SW 1271 (cell line): Measurements from ENCODE around the gene PTPRG.

ENCODE experiments used
- DNase-seq, 2 experiments: peaks; one replicate each; lab custom pipeline; 2025; lab: John Stamatoyannopoulos, UW

The PTPRG gene

GRCh38 chr3:61967019-61967418 is 405.6 kb downstream of the PTPRG start:
- DNase-seq: no peak

DNA sequence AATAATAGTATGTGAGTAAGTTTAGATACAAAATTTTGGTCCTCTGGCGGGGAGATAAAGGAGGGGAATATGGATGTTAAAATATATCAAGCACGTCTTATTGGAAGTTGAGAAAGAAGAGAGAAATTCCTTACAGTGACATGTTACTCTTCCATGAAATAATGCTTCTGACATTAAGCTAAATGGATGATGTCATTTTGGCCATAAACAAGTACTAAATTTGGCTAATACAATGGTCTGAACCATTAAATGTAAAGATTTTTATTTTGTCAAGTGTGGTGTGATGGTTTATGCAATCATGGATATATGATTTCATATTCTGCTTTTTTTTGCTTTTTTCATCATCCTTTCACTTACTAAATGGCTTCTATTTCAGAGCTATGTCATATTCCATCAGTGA is 406.6 kb downstream of the PTPRG start:
- no peak for DNase-seq

DNA sequence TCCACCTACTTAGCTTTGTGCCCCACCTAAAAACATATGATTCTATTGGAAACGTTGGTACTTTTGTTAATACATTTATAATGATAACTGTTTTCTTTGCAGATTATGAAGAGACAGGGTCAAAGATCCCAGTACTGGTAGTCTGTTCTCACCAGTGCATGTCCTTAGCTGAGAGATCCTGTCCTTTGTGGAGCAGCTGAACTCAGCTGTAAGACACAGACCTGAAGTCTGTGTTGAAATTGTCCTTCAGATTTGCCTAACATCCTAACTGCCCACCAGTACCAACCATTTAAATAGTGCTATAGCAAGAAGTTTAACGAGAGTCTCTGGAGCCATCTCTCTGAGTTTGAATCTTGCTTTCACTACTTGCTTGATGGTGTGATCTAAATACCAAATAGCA is 413.3 kb downstream of the PTPRG start:
- DNase-seq: no peak

DNA sequence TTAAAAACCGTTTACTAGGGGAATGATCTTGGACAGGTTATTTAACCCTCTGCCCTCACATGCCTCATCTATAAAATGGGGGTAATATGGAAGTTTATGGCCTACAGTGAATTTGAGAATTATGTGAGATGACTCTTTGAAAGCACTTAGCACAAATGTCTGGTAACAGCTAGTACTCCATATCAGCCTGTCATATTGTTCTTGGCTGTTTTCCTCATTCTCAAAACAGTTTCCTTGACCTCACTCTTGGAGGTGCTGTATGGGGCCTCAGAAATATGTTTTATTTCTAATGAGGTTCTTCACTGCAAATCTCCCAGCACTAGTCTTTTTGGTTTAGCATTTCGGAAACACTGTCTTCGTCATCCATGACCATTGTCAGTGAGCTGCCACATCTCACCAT is 413.8 kb downstream of the PTPRG start:
- no peak for DNase-seq

- DNase-seq: no peak
Observed at GRCh38 chr3:61975936-61976335, 414.6 kb downstream of the PTPRG start.

DNA sequence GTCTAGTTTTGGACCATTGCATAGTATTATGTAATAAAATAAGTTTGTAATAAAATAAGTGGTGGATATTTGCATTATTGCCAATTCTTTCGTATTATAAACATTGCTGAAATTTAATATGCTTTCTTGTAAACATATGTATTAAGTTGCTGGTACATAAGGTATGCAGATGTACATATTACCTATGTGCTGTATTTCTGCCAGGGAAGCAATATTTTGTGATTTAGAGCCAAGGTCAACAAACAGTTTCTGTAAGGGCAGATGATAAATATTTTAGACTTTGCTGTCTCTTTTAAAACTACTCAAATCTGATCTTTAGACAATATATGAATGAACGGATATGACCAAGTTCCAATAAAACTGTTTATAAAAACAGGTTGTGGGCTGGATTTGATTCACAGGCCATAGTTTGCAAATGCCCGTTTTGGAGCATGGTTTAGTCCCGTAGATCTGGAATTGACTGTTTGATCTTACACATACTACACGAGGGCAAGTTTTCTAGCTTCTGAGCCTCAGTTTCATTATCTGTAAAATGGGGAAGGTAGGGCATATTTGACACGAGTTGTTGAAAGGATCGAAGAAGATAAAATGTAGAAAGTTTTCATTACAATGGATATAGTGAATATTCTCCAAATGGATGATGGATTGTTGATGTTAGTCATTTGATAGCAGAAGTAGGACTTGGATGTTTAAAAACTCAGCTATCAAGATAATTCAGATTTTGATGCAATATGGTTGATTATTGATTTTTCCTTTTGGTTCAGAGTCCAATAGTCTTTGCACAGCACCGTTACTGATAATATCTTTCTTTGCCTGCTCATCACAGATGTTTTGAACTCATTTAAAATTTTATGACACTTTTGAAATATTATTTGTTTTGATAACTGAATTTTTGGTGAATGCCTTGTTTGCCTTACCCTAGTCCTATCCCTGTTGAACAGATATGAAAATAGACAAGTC is 417.4 kb downstream of the PTPRG start:
- no peak for DNase-seq

- DNase-seq: no peak
Observed at GRCh38 chr3:61979638-61980037, 418.3 kb downstream of the PTPRG start.

- DNase-seq: no peak
Observed at GRCh38 chr3:61980041-61980440, 418.7 kb downstream of the PTPRG start.

GRCh38 chr3:61981060-61981459 is 419.7 kb downstream of the PTPRG start:
- DNase-seq: no peak

DNA sequence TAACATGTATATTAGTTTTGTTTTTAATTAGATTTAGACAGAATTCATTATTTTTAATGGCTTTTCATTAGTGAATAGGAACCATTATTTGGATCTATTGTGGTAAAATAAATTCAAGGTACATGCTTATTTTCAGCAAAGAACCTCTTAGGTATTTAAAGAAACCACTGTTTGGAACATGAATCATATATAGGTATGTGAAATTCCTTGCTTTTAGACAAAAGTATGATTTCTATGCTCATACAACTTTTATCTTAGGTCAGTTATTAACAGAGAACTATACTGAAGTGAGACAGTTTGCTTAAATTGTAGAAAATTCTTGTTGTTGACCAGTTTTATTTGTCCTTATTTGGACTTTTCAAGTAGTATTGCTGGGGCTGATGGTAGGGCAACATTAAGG is 422.1 kb downstream of the PTPRG start:
- no peak for DNase-seq

DNA sequence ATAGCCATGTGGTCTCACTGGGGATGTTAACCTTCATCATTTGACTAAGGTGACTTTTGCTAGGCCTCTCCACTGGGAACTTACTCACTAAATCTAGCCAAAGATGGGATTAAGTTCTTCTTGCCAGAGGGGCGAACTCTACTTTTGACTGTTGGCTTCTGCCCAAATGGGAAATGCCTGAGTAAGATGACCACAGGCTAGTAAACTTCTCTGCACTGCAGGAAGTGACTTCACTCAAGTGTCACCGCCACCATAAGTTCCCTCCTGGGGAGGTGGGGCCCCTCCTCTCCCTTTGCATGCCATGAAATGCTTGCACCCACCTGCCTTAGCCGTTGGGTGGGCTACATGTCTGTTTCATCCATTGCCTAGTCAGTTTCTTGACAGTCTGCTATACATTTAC is 423.6 kb downstream of the PTPRG start:
- no peak for DNase-seq

DNA sequence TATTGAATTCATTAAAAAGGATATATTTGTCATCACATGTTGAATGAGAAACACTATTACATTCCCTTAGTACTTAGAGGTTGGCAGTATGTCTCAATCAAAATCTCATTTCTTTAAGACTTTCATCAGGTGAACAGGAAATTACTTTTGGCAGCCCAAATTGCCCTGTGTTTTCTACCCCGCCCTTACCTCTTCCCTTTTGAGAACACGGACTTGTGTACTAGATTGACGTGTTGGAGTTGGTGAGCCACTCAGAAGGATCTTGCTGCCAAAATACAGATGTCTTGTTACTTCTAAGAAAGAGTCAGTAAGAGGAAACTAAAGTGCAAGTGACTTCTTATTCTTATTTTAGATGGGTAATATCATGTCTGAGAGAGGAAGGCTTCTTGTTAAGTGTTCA is 425.1 kb downstream of the PTPRG start:
- DNase-seq: no peak

- DNase-seq: no peak
Observed at GRCh38 chr3:61989681-61990080, 428.3 kb downstream of the PTPRG start.

DNA sequence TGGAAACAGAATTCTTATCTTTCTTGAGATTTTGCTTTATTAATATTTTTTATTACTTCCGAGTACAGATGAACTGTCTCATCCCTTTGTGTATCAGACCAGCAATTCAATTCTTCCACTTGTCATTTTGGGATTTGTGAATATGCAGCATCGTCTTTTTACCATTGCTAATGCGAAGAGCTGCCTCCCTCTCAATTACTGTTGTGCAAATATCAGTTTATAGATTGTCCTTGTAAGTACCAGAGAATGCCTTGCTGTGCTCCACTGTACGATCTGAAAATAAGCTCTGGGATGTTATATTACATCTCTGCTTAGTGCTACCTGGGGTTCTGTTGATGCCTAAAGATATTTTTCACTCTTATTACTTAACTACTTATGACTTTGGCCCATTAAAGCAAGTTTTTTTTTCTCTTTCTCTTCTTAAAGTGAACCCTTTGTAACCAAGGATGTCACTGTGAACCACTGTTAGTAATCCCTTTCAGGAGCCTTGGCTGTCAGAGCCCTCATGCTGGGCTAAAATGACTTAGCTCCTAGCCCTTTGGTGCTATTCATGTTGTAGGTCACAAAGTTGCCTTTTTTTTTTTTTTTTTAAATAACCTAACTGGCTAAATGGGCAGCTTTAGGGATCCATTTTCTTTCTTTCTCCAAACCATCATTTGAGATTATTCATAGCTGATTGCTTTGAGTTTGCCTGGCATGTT is 429.1 kb downstream of the PTPRG start:
- DNase-seq: no peak

DNA sequence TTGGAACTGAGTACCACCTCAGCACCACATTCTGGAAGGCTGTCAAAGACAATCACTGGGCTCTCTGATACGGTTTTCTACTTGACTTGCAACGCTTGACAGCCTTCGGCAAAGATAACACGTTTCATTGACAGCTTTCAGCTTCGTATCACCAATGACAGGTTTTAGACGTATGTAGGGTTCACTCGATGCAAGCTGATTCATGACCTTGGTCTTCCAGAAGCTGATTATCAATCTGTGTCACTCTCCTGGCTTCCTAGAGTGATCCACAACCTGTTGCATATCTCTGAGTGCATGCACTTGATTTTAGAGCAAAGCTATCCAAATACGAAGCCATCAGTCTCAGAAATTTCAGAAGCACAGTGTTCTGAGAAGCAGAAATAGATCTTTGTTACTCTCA is 430.3 kb downstream of the PTPRG start:
- DNase-seq: no peak

DNA sequence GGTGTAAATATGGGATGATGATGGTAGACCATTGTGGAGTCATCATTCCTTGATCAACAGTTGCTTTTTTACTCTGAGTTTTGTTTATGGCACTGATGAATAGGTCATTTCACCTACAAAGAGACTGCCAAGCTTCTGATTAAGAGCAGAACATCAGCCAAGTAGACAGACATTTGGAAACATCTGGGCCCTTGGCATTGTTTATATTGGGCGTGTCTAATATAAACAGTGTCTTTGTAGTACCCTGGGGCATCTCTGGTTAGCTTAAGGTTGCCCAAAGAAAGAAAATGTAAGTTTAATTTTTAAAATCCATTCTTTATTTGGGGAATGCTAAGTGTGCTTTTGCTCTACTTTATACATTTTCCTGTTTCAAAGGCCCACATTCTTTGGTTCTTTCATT is 435.0 kb downstream of the PTPRG start:
- DNase-seq: no peak

DNA sequence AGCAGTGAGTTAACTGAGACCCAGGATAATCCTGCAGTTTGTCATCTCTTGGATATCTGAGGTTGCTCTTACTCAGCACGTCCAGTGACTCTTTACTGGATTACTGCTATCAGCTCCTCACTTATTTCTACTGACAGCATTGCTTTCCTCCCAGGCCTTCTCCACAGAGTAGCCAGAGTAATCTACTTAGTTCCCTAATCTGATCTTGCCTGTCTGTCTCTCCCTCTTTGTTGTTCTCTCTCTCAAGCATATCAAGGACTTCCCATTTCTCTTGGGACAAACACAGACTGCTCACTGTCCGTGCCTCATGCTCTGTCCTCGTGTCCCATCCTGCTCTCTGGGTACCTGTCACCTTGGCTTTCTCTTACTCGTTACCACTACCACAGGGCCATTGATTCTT is 435.7 kb downstream of the PTPRG start:
- DNase-seq: no peak

- DNase-seq: no peak
Observed at GRCh38 chr3:62003835-62004234, 442.5 kb downstream of the PTPRG start.

- DNase-seq: no peak
Observed at GRCh38 chr3:62007036-62007435, 445.7 kb downstream of the PTPRG start.

DNA sequence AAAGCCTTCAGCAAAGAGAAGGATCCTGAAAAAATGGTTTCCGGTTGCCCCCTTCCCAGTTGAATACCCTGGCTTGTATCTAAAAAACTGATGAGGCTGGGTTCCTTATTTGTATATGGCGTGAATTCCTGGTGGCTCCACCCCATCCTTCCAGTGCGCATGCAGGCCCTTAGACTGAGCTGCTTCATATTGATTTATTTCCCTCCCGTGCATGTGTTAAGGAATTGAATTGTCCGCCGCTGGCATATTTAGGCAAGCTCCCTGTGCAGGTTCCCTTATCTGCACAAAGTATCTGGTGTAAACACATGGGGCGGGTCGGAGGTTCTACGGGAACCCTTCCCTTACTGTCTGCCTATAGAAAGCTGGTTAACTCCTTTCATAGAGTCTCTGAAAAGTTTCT is 449.6 kb downstream of the PTPRG start:
- no peak for DNase-seq

DNA sequence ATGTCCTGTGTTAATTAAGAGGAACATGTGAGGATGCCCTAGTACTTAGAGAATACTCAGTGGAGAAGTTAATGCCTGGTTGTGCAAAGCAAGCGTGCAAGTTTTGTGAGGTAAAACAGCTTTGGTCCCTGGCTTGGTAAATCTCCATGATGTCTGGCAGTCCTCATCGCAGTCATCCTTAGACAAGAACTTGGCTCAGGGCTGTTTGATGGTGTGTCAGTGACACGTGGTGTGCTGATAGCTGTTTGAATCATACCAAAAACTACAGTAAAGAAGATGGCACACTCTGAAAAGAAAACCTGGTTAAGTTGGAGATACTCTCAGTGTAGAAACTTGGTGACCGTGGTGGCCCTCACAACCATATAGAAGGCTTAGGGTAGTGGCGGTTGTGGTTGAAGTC is 450.3 kb downstream of the PTPRG start:
- no peak for DNase-seq

GRCh38 chr3:62013951-62014350 is 452.6 kb downstream of the PTPRG start:
- DNase-seq: no peak

- DNase-seq: no peak
Observed at GRCh38 chr3:62015111-62015510, 453.7 kb downstream of the PTPRG start.
